Endodermal cell (in vitro differentiated cells): Measurements from ENCODE around the gene FBXL12. TPM values are rescaled to one million over a fixed set of nuclear protein-coding genes. Genes with fewer than 3 reads are reported as not detected.

Experiments
- DNase-seq: peaks from one replicate; pipeline ENCODE4 v3.0.0-alpha.2; 2017
- H3K27ac ChIP-seq: 2 replicates; pipeline ENCODE4 v1.5.1; 2013; ENCODE audit warnings: mild to moderate bottlenecking, low read depth, low read length, moderate library complexity
- H3K27me3 ChIP-seq: 2 replicates; pipeline ENCODE4 v1.6.1; 2013; ENCODE audit warnings: mild to moderate bottlenecking, low read length, moderate library complexity; ENCODE audit not compliant: insufficient read depth, control insufficient read depth, poor library complexity, severe bottlenecking
- H3K36me3 ChIP-seq: 2 replicates; pipeline ENCODE4 v1.7.0; 2013; ENCODE audit warnings: mild to moderate bottlenecking, low read length, moderate library complexity; ENCODE audit not compliant: control insufficient read depth, insufficient read depth
- H3K4me1 ChIP-seq: one replicate; pipeline ENCODE4 v1.7.0; 2013; ENCODE audit warnings: low read length; ENCODE audit not compliant: control insufficient read depth, insufficient read depth
- H3K4me3 ChIP-seq: 2 replicates; pipeline ENCODE4 v1.5.1; 2013; ENCODE audit warnings: mild to moderate bottlenecking, low read length, moderate library complexity
- H3K9ac ChIP-seq: 2 replicates; pipeline ENCODE4 v1.6.1; 2013; ENCODE audit warnings: mild to moderate bottlenecking, low read length, moderate library complexity; ENCODE audit not compliant: poor library complexity, severe bottlenecking; ENCODE audit errors: extremely low read depth
- H3K9me3 ChIP-seq: 2 replicates; pipeline ENCODE4 v1.6.1; 2013; ENCODE audit warnings: mild to moderate bottlenecking, low read length, moderate library complexity; ENCODE audit not compliant: control insufficient read depth
- H3K27ac Mint-ChIP-seq: 2 replicates; pipeline ENCODE4 v1.8.0; 2020; ENCODE audit warnings: mixed read lengths
- H3K27me3 Mint-ChIP-seq: 2 replicates; pipeline ENCODE4 v1.8.0; 2021; ENCODE audit warnings: mild to moderate bottlenecking, mixed read lengths; ENCODE audit not compliant: insufficient read depth
- H3K36me3 Mint-ChIP-seq: 2 replicates; pipeline ENCODE4 v1.8.0; 2020; ENCODE audit warnings: low read depth, mixed read lengths
- H3K4me1 Mint-ChIP-seq: 2 replicates; pipeline ENCODE4 v1.8.0; 2020; ENCODE audit warnings: mixed read lengths
- H3K4me3 Mint-ChIP-seq: 2 replicates; pipeline ENCODE4 v1.8.0; 2020; ENCODE audit warnings: mild to moderate bottlenecking, moderate library complexity, mixed read lengths
- H3K9me3 Mint-ChIP-seq: 2 replicates; pipeline ENCODE4 v1.8.0; 2020; ENCODE audit warnings: mild to moderate bottlenecking, mixed read lengths
- CTCF ChIP-seq: fragments of 200-600 bp; sonication (generic); conservative IDR thresholded peaks from 2 replicates; pipeline ENCODE4 v1.5.0; 2021; ENCODE audit warnings: antibody characterized with exemption, mild to moderate bottlenecking
- WGBS, 2 experiments: methylation state at CpG; one replicate each; pipeline versions ENCODE4 v1.1.5 to v1.1.7; 2013; ENCODE audit warnings: missing lambda C conversion rate in 2 of 2, mixed read lengths in 1 of 2; ENCODE audit not compliant: insufficient coverage in 1 of 2, insufficient read length in 1 of 2; 5-methylcytosine and 5-hydroxymethylcytosine counted together
- total RNA-seq, 2 donors: library from RNA; stranded (reverse); fragmentation: NEBNext Ultra II Directional in 1 of 2; extraction: Animal tissue kit (Norgen Biotek cat#: 25700) in 1 of 2; gene quantifications; 2 replicates in 1 of 2; 3 replicates in 1 of 2; pipeline ENCODE4 v1.2.1, GENCODE V29; 2021

The FBXL12 gene
- total RNA-seq, 2 donors from 2014 or later = 28.3 to 28.8 TPM

DNA sequence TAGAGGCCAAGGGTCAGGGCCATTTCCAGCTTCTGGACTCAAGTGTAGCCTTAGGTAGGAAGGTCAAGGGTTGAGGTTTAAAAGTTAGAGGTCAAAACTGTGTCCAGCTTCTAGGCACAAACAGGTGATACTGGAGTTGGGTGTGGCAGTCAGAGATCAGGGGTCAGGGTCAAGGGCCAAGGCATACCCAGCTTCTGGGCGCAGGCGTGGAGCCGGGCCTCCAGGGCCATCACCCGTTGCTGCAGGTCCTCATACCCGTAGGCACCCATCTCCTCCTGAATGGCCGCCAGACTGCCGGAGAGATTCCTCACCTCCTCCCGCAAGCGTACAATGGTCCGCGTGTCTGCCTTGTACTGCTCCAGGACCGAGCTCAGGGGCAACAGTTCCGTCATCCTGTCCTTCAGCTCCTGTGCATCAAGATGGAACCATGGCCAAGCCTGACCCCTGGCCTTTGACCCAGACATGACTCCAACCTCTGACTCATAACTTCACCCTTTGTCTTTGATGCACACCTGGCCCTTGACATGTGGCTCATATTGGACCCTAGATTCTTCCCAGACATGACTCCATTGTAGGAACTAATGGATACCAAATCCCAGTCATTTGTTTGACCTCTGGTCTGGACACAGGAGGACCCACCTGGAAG is 38.3 kb upstream of the FBXL12 start:
- no peaks in the 10 kb centered on the region for H3K4me1 ChIP-seq
- no peak for TF ChIP-seq CTCF
- Mint-ChIP-seq H3K27ac (no peak overlapping the region), H3K9me3 (no peaks in the 10 kb centered on the region), H3K27me3 (no peaks in the 10 kb centered on the region), H3K36me3 (peaks cover 27% of the 10 kb centered on the region), H3K4me1 (no peaks in the 10 kb centered on the region), H3K4me3 (no peak overlapping the region)
- no peaks in the 10 kb centered on the region for H3K9me3 ChIP-seq
- H3K4me3 ChIP-seq = no peak overlapping the region
- H3K27me3 ChIP-seq = no peaks in the 10 kb centered on the region
- WGBS, 2 experiments = 95 to 96% methylated on average over 10 to 13 of the region's 13 CpGs
- no peak overlapping the region for H3K9ac ChIP-seq
- peaks cover 4% of the 10 kb centered on the region for H3K36me3 ChIP-seq
- no peak for DNase-seq
- H3K27ac ChIP-seq = no peak overlapping the region

DNA sequence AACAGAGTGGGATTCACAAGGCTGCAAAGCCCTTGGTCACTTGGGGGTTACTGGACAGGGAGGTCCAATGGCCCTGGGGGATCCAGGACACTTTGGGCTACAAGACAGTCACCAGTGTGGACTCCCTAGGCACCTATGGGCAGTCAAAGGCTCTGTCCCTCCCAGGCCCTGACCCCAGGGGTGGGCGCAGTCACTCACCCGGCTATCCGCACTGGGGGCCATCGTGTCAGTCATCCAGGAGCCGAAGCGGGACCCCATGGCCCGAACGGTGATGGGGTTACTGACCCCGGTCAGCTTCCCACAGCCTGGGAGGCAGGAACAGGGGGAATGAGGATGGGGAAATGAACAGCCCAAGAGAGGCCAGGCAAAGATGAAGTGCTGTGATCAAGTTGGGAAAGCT is 37.7 kb upstream of the FBXL12 start:
- Histone ChIP-seq H3K9me3 (no peaks in the 10 kb centered on the region), H3K9ac (no peak overlapping the region), H3K27ac (no peak overlapping the region), H3K4me3 (no peak overlapping the region), H3K4me1 (no peaks in the 10 kb centered on the region), H3K36me3 (peaks cover 4% of the 10 kb centered on the region), H3K27me3 (no peaks in the 10 kb centered on the region)
- no peak for DNase-seq
- TF ChIP-seq CTCF = no peak
- WGBS, 2 experiments = 96% methylated on average over 9 of the region's 9 CpGs
- peaks cover 2% of the 10 kb centered on the region for H3K4me1 Mint-ChIP-seq
- no peaks in the 10 kb centered on the region for H3K9me3 Mint-ChIP-seq
- no peaks in the 10 kb centered on the region for H3K27me3 Mint-ChIP-seq
- H3K36me3 Mint-ChIP-seq = peaks cover 27% of the 10 kb centered on the region
- H3K27ac Mint-ChIP-seq = no peak overlapping the region
- H3K4me3 Mint-ChIP-seq = no peak overlapping the region

DNA sequence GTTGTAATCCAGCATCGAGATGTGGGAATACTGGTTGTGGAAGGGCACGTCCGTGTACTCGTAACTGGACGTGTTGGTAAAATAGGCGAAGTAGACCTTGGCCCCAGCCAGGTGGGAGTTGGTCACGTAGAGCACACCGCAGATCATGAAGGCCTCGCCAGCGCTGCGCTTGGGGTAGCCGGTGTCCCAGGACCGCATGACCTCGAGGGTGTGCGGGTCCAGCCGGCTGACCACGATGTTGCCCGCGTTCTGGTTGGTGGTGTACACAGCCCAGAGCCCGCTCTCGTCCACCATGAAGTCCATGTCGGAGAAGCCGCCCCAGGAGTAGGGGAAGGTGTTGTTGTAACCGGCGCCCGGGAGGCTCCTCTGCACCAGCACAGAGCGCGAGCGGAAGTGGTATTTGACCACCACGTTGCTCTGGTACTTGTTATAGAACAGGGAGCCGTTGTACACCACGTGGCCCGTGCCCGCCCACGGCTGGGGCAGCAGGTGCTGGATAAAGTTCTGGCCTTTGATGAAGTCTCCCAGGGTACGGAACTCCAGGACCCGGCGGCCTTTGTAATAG is 35.5 kb upstream of the FBXL12 start:
- Histone ChIP-seq H3K36me3 (peaks cover 6% of the 10 kb centered on the region), H3K4me3 (no peak overlapping the region), H3K27ac (no peak overlapping the region), H3K27me3 (no peaks in the 10 kb centered on the region), H3K9me3 (no peaks in the 10 kb centered on the region), H3K9ac (no peak overlapping the region), H3K4me1 (no peaks in the 10 kb centered on the region)
- Mint-ChIP-seq H3K36me3 (peaks cover 27% of the 10 kb centered on the region), H3K27ac (peak overlapping the region; percentile 44), H3K4me1 (peaks cover 3% of the 10 kb centered on the region), H3K9me3 (no peaks in the 10 kb centered on the region), H3K27me3 (no peaks in the 10 kb centered on the region), H3K4me3 (no peak overlapping the region)
- DNase-seq = no peak
- TF ChIP-seq CTCF = no peak
- 95 to 96% methylated on average over 36 to 38 of the region's 38 CpGs for WGBS, 2 experiments
